Trophoblast cell (in vitro differentiated cells and primary cell): ENCODE measurements around the gene TACO1.

ENCODE experiments used
- DNase-seq, 2 donors: peaks; one replicate each; pipeline ENCODE4 v3.0.0-alpha.2; 2016
- H2AFZ ChIP-seq: 2 replicates; pipeline ENCODE4 v1.6.1; 2013; ENCODE audit warnings: low read length, moderate library complexity, mild to moderate bottlenecking; ENCODE audit not compliant: insufficient read depth, poor library complexity
- H2AK5ac ChIP-seq: 2 replicates; pipeline ENCODE4 v1.6.1; 2013; ENCODE audit warnings: mild to moderate bottlenecking, low read length
- H2BK120ac ChIP-seq: 2 replicates; pipeline ENCODE4 v1.6.1; 2013; ENCODE audit warnings: low read length, mild to moderate bottlenecking, moderate library complexity; ENCODE audit not compliant: insufficient read depth, poor library complexity
- H2BK12ac ChIP-seq: 2 replicates; pipeline ENCODE4 v1.6.1; 2013; ENCODE audit warnings: mild to moderate bottlenecking, low read length, moderate library complexity
- H2BK5ac ChIP-seq: 2 replicates; pipeline ENCODE4 v1.6.1; 2013; ENCODE audit warnings: low read length, low read depth, moderate library complexity, mild to moderate bottlenecking; ENCODE audit not compliant: poor library complexity
- H3K14ac ChIP-seq: 2 replicates; pipeline ENCODE4 v1.6.1; 2013; ENCODE audit warnings: mild to moderate bottlenecking, low read length
- H3K18ac ChIP-seq: 2 replicates; pipeline ENCODE4 v1.6.1; 2013; ENCODE audit warnings: mild to moderate bottlenecking, low read length
- H3K23ac ChIP-seq: 2 replicates; pipeline ENCODE4 v1.6.1; 2013; ENCODE audit warnings: low read length
- H3K27ac ChIP-seq: 2 replicates; pipeline ENCODE4 v1.5.1; 2013; ENCODE audit warnings: low read depth, mild to moderate bottlenecking, inconsistent platforms, low read length, moderate library complexity
- H3K27me3 ChIP-seq: 2 replicates; pipeline ENCODE4 v1.6.1; 2013; ENCODE audit warnings: inconsistent platforms, mild to moderate bottlenecking, low read length, moderate library complexity; ENCODE audit not compliant: insufficient read depth
- H3K36me3 ChIP-seq, 2 experiments: 1 replicate in 1 of 2; 2 replicates in 1 of 2; pipeline ENCODE4 v1.6.1; 2013; ENCODE audit warnings: low read length in 2 of 2, mild to moderate bottlenecking in 2 of 2, moderate library complexity in 1 of 2; ENCODE audit not compliant: insufficient read depth in 2 of 2, control insufficient read depth in 1 of 2
- H3K4ac ChIP-seq: 2 replicates; pipeline ENCODE4 v1.6.1; 2013; ENCODE audit warnings: low read depth, mild to moderate bottlenecking, low read length, moderate library complexity
- H3K4me1 ChIP-seq, 2 experiments: 1 replicate in 1 of 2; 2 replicates in 1 of 2; pipeline ENCODE4 v1.6.1; 2013; ENCODE audit warnings: low read length in 2 of 2, mild to moderate bottlenecking in 2 of 2, moderate library complexity in 1 of 2; ENCODE audit not compliant: insufficient read depth in 2 of 2, control insufficient read depth in 1 of 2
- H3K4me2 ChIP-seq: 2 replicates; pipeline ENCODE4 v1.6.1; 2013; ENCODE audit warnings: inconsistent platforms, mild to moderate bottlenecking, low read length, moderate library complexity
- H3K4me3 ChIP-seq: 2 replicates; pipeline ENCODE4 v1.5.1; 2013; ENCODE audit warnings: mild to moderate bottlenecking, low read depth, low read length, inconsistent platforms
- H3K79me1 ChIP-seq: one replicate; pipeline ENCODE4 v1.6.1; 2013; ENCODE audit warnings: low read length
- H3K79me2 ChIP-seq: 2 replicates; pipeline ENCODE4 v1.6.1; 2013; ENCODE audit warnings: low read length, mild to moderate bottlenecking; ENCODE audit not compliant: control insufficient read depth, insufficient read depth, poor library complexity
- H3K9ac ChIP-seq: 2 replicates; pipeline ENCODE4 v1.6.1; 2013; ENCODE audit warnings: mild to moderate bottlenecking, low read length
- H3K9me3 ChIP-seq: 2 replicates; pipeline ENCODE4 v1.6.1; 2013; ENCODE audit warnings: low read depth, mild to moderate bottlenecking, control low read depth, inconsistent platforms, low read length; ENCODE audit not compliant: insufficient read depth
- H4K12ac ChIP-seq: 2 replicates; pipeline ENCODE4 v1.6.1; 2013; ENCODE audit warnings: low read depth, mild to moderate bottlenecking, low read length, moderate library complexity
- H4K8ac ChIP-seq: 2 replicates; pipeline ENCODE4 v1.6.1; 2013; ENCODE audit warnings: low read depth, mild to moderate bottlenecking, low read length, moderate library complexity
- H4K91ac ChIP-seq: one replicate; pipeline ENCODE4 v1.6.1; 2013; ENCODE audit warnings: low read depth, mild to moderate bottlenecking, low read length, moderate library complexity
- WGBS: extraction: QIAGEN DNeasy Blood & Tissue Kit; methylation state at CpG from one replicate; pipeline ENCODE4 v1.1.7; 2013; ENCODE audit warnings: missing lambda C conversion rate; ENCODE audit not compliant: insufficient read length, insufficient coverage; ENCODE audit errors: extremely low coverage; 5-methylcytosine and 5-hydroxymethylcytosine counted together

TACO1 gene

DNA sequence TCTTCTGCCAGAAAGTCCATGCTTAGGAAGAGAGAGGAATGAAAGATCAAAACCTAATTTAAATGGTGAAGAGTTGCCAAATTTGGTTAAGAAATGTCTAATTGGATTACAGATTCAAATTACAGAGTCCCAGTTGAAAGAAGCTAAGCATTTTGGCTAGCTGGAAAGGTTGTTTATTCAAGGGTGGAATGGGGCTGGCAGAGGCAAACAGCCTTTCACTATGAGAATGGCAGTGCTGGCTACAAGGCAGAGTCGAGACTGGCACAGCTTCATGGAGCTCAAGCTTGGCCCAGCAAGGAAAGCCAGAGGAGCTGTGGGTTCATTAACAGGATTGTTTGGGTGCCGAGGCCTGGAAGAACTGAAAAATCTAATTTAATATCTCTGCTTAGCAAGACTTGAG is 35.1 kb downstream of the TACO1 start:
- no peak overlapping the region for H3K4ac ChIP-seq
- H3K23ac ChIP-seq: no peak overlapping the region
- H2BK120ac ChIP-seq: no peak overlapping the region
- no peak overlapping the region for H2BK5ac ChIP-seq
- H3K4me2 ChIP-seq: no peak overlapping the region
- H4K91ac ChIP-seq: no peak overlapping the region
- H3K79me2 ChIP-seq: no peaks in the 10 kb centered on the region
- DNase-seq: no peak
- H2AFZ ChIP-seq: no peak overlapping the region
- H4K8ac ChIP-seq: no peak overlapping the region
- H3K4me1 ChIP-seq: peaks cover 3% of the 10 kb centered on the region in 2 experiments
- H3K79me1 ChIP-seq: no peaks in the 10 kb centered on the region
- H2BK12ac ChIP-seq: no peak overlapping the region
- H3K27me3 ChIP-seq: no peaks in the 10 kb centered on the region
- H3K9me3 ChIP-seq: no peaks in the 10 kb centered on the region
- no peak overlapping the region for H2AK5ac ChIP-seq
- H3K4me3 ChIP-seq: no peak overlapping the region
- H3K36me3 ChIP-seq: peaks cover 4 to 6% of the 10 kb centered on the region in 2 experiments
- no CpG with 5 or more reads among the region's 2 CpGs for WGBS
- H3K18ac ChIP-seq: no peak overlapping the region
- no peak overlapping the region for H3K9ac ChIP-seq
- no peak overlapping the region for H3K27ac ChIP-seq
- H4K12ac ChIP-seq: no peak overlapping the region
- H3K14ac ChIP-seq: no peak overlapping the region

DNA sequence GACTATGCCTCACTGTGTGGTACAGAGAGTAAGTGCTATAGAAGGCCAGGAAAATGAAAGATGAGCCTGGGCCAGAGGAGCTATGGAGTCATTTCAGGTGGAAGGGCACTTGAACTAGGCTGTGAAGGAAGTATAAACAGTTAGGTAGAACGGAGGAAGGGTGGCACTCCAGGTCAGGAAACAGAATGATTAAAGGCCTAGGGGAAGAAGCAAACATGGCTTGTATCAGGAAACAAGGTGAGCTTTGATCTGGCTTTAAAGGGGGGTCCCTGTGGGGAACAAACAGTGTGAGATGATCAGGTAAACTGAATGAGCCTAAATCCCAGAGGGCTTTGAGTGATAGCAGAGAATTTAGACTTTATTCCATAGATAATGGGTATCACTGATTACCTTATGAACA is 38.4 kb downstream of the TACO1 start:
- Histone ChIP-seq H2BK5ac (no peak overlapping the region), H3K4me2 (no peak overlapping the region), H3K9ac (no peak overlapping the region), H3K9me3 (no peaks in the 10 kb centered on the region), H3K14ac (no peak overlapping the region), H3K27ac (no peak overlapping the region), H4K91ac (no peak overlapping the region), H4K12ac (no peak overlapping the region), H3K4me3 (no peak overlapping the region), H2BK120ac (no peak overlapping the region), H3K27me3 (no peaks in the 10 kb centered on the region), H2AFZ (no peak overlapping the region), H3K79me1 (no peaks in the 10 kb centered on the region), H3K4me1 (peaks cover 2 to 3% of the 10 kb centered on the region in 2 experiments), H4K8ac (no peak overlapping the region), H3K18ac (no peak overlapping the region), H3K79me2 (no peaks in the 10 kb centered on the region), H2AK5ac (no peak overlapping the region), H3K23ac (no peak overlapping the region), H3K4ac (no peak overlapping the region), H2BK12ac (no peak overlapping the region), H3K36me3 (peaks cover 4 to 6% of the 10 kb centered on the region in 2 experiments)
- WGBS: no CpG with 5 or more reads among the region's 1 CpG
- DNase-seq: no peak

DNA sequence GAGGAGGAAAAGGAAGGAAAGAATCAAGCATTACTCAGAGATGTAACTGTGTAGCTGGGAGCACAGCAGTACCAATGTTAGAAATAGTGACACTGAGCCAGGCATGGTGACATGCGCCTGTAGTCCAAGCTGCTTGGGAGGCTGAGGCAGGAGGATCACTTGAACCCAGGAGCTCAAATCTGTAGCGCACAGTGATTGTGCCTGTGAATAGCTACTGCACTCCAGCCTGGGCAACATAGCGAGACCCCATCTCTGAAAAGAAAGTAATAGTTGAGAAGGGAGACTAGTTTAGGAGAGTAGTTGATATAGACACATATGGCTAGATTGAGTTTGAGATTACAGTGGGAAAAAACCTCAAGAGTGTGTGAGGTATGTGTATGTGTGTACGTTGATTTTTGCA is 39.3 kb downstream of the TACO1 start:
- Histone ChIP-seq H3K4me3 (no peak overlapping the region), H3K4me1 (no peaks in the 10 kb centered on the region), H3K4me2 (no peak overlapping the region), H4K12ac (no peak overlapping the region), H3K79me1 (no peaks in the 10 kb centered on the region), H3K36me3 (peaks cover 4 to 6% of the 10 kb centered on the region in 2 experiments), H3K18ac (no peak overlapping the region), H2BK5ac (no peak overlapping the region), H3K27ac (no peak overlapping the region), H2AK5ac (no peak overlapping the region), H4K8ac (no peak overlapping the region), H3K27me3 (no peaks in the 10 kb centered on the region), H3K14ac (no peak overlapping the region), H2BK120ac (no peak overlapping the region), H3K9me3 (no peaks in the 10 kb centered on the region), H2BK12ac (no peak overlapping the region), H3K4ac (no peak overlapping the region), H3K9ac (no peak overlapping the region), H2AFZ (no peak overlapping the region), H3K23ac (no peak overlapping the region), H3K79me2 (no peaks in the 10 kb centered on the region), H4K91ac (no peak overlapping the region)
- no peak for DNase-seq
- 100% methylated on average over 1 of the region's 4 CpGs for WGBS

DNA sequence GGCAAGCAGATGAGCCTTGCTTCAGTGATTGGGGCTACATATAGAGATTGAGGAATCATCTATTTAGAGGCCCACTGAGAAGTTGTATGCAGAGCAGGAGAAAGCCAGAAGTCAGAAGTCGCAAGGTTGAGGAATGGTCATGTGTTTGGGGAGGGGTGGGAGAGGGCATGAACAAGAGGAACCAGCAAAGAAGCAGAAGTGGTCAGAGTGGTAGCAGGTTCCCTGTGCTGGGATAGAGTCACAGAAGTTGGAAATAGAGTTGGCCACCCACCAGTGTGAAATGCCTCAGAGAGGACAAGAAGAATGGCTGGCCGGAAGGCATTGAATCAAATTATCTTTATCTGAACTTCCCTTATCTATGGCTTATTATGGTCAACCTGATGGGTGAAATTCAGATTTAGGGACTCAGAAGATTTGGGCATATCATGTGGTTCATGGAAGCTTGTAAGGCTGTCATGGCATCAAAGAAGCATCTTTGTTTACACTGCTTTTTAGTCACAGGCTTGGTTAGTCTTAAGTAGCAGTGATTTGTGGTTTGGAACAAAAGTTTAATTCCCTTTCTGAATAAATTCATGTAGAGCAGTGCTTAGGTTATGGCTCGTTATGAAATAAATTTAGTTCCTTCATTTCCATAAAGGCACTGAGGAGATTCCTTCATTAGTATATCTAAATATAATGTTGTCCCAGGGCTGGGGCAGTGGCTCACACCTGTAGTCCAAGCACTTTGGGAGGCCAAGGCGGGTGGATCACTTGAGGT is 41.2 kb downstream of the TACO1 start:
- Histone ChIP-seq H3K4me3 (no peak overlapping the region), H2AFZ (no peak overlapping the region), H3K4me2 (no peak overlapping the region), H3K36me3 (peaks cover under 1% of the 10 kb centered on the region in 2 experiments), H3K23ac (no peak overlapping the region), H3K27me3 (no peaks in the 10 kb centered on the region), H2BK12ac (no peak overlapping the region), H4K8ac (no peak overlapping the region), H2AK5ac (no peak overlapping the region), H3K9me3 (no peaks in the 10 kb centered on the region), H2BK5ac (no peak overlapping the region), H3K4ac (no peak overlapping the region), H3K79me2 (no peaks in the 10 kb centered on the region), H3K27ac (no peak overlapping the region), H3K4me1 (peaks cover 3 to 5% of the 10 kb centered on the region in 2 experiments), H3K9ac (no peak overlapping the region), H3K14ac (no peak overlapping the region), H4K12ac (no peak overlapping the region), H3K18ac (no peak overlapping the region), H4K91ac (no peak overlapping the region), H2BK120ac (no peak overlapping the region), H3K79me1 (peaks cover 2% of the 10 kb centered on the region)
- DNase-seq: peak in 1 of 2 donors; percentile 10
- WGBS: no CpG with 5 or more reads among the region's 4 CpGs
